Activated T-helper 1 cell treated with anti-CD3 and anti-CD28 coated beads, Interleukin-12 subunit alpha, Interleukin-12 subunit beta, Interleukin-2, Interleukin-4 antibody, amounts not matched to agents 30 ng/mL and 10 ng/mL and 1 ng/mL, durations not matched to agents 14 hours and 24 hours and 36 hours (primary cell): Measurements from ENCODE around the gene DEPDC5. TPM values are rescaled to one million over a fixed set of nuclear protein-coding genes. Genes with fewer than 3 reads are reported as not detected.

Experiments
- DNase-seq: peaks from one replicate; pipeline ENCODE4 v3.0.0; 2021; ENCODE audit warnings: low spot score
- H3K27ac Mint-ChIP-seq: one replicate; pipeline ENCODE4 v1.8.0; 2021; ENCODE audit warnings: mild to moderate bottlenecking, mixed read lengths
- H3K27me3 Mint-ChIP-seq: one replicate; pipeline ENCODE4 v1.8.0; 2022; ENCODE audit warnings: mild to moderate bottlenecking, moderate library complexity, mixed read lengths; ENCODE audit not compliant: insufficient read depth
- H3K36me3 Mint-ChIP-seq: one replicate; pipeline ENCODE4 v1.8.0; 2021; ENCODE audit warnings: low read depth, mixed read lengths
- H3K4me1 Mint-ChIP-seq: one replicate; pipeline ENCODE4 v1.8.0; 2021; ENCODE audit warnings: low read depth, mixed read lengths
- H3K4me3 Mint-ChIP-seq: one replicate; pipeline ENCODE4 v1.8.0; 2021; ENCODE audit warnings: mild to moderate bottlenecking, moderate library complexity, mixed read lengths
- H3K9me3 Mint-ChIP-seq: one replicate; pipeline ENCODE4 v1.8.0; 2021; ENCODE audit warnings: mixed read lengths
- intact Hi-C: fragments of 100-400 bp; cut with micrococcal nuclease; formaldehyde crosslinking; loops from one replicate; pipeline ENCODE4 v1.15.1; 2024
- total RNA-seq: library from RNA; stranded (reverse); gene quantifications from 2 replicates; pipeline ENCODE4 v1.2.3, GENCODE V29; 2022

The DEPDC5 gene
- total RNA-seq, 1 donor from 2014 or later = 42.6 TPM

GRCh38 chr22:31848411-31848810 lies 94.6 kb downstream of the DEPDC5 start:
- no peak for DNase-seq
- H3K27ac Mint-ChIP-seq = no peak overlapping the region
- H3K9me3 Mint-ChIP-seq = no peaks in the 10 kb centered on the region
- no peaks in the 10 kb centered on the region for H3K4me1 Mint-ChIP-seq
- H3K36me3 Mint-ChIP-seq = peaks cover 32% of the 10 kb centered on the region
- intact Hi-C loops = no loop called here
- H3K4me3 Mint-ChIP-seq = no peak overlapping the region
- H3K27me3 Mint-ChIP-seq = no peaks in the 10 kb centered on the region

GRCh38 chr22:31850135-31850534 lies 96.3 kb downstream of the DEPDC5 start:
- intact Hi-C loops = no loop called here
- DNase-seq = no peak
- no peaks in the 10 kb centered on the region for H3K4me1 Mint-ChIP-seq
- H3K36me3 Mint-ChIP-seq = peaks cover 28% of the 10 kb centered on the region
- H3K9me3 Mint-ChIP-seq = no peaks in the 10 kb centered on the region
- no peak overlapping the region for H3K27ac Mint-ChIP-seq
- no peaks in the 10 kb centered on the region for H3K27me3 Mint-ChIP-seq
- no peak overlapping the region for H3K4me3 Mint-ChIP-seq

GRCh38 chr22:31852691-31853421 lies 99.0 kb downstream of the DEPDC5 start:
- H3K4me1 Mint-ChIP-seq = no peaks in the 10 kb centered on the region
- H3K27me3 Mint-ChIP-seq = no peaks in the 10 kb centered on the region
- intact Hi-C loops = no loop called here
- H3K4me3 Mint-ChIP-seq = no peak overlapping the region
- no peak for DNase-seq
- H3K27ac Mint-ChIP-seq = no peak overlapping the region
- H3K9me3 Mint-ChIP-seq = no peaks in the 10 kb centered on the region
- peaks cover 11% of the 10 kb centered on the region for H3K36me3 Mint-ChIP-seq

GRCh38 chr22:31853736-31854495 lies 100.1 kb downstream of the DEPDC5 start:
- Mint-ChIP-seq H3K27ac (no peak overlapping the region), H3K36me3 (peaks cover 7% of the 10 kb centered on the region)
- intact Hi-C loops = no loop called here

GRCh38 chr22:31857247-31857646 lies 103.4 kb downstream of the DEPDC5 start:
- DNase-seq = no peak
- intact Hi-C loops = no loop called here
- Mint-ChIP-seq H3K27ac (no peak overlapping the region), H3K4me1 (peaks cover 6% of the 10 kb centered on the region), H3K4me3 (no peak overlapping the region), H3K36me3 (peaks cover 7% of the 10 kb centered on the region), H3K27me3 (no peaks in the 10 kb centered on the region), H3K9me3 (no peaks in the 10 kb centered on the region)

More at GRCh38 chr22:31853736-31854495, 100.1 kb downstream of the DEPDC5 start:
- Mint-ChIP-seq H3K27me3 (no peaks in the 10 kb centered on the region), H3K4me1 (no peaks in the 10 kb centered on the region), H3K9me3 (no peaks in the 10 kb centered on the region), H3K4me3 (no peak overlapping the region)
- DNase-seq = no peak

- Mint-ChIP-seq H3K9me3 (no peaks in the 10 kb centered on the region), H3K4me1 (peaks cover 6% of the 10 kb centered on the region), H3K4me3 (no peak overlapping the region), H3K27me3 (no peaks in the 10 kb centered on the region), H3K27ac (no peak overlapping the region), H3K36me3 (peaks cover 6% of the 10 kb centered on the region)
- no peak for DNase-seq
- intact Hi-C loops = no loop called here
Observed at GRCh38 chr22:31861226-31861840, 107.5 kb downstream of the DEPDC5 start.

- H3K4me1 Mint-ChIP-seq = peaks cover 9% of the 10 kb centered on the region
- intact Hi-C loops = no loop called here
- H3K27ac Mint-ChIP-seq = no peak overlapping the region
- no peak for DNase-seq
- peaks cover 12% of the 10 kb centered on the region for H3K36me3 Mint-ChIP-seq
- H3K27me3 Mint-ChIP-seq = no peaks in the 10 kb centered on the region
- no peak overlapping the region for H3K4me3 Mint-ChIP-seq
- H3K9me3 Mint-ChIP-seq = no peaks in the 10 kb centered on the region
Observed at GRCh38 chr22:31866918-31867317, 113.1 kb downstream of the DEPDC5 start.

GRCh38 chr22:31867386-31868153 lies 113.8 kb downstream of the DEPDC5 start:
- no peak for DNase-seq
- Mint-ChIP-seq H3K9me3 (no peaks in the 10 kb centered on the region), H3K27me3 (no peaks in the 10 kb centered on the region), H3K4me3 (no peak overlapping the region), H3K4me1 (peaks cover 9% of the 10 kb centered on the region), H3K27ac (no peak overlapping the region), H3K36me3 (peaks cover 14% of the 10 kb centered on the region)
- intact Hi-C loops = no loop called here

- peaks cover 20% of the 10 kb centered on the region for H3K36me3 Mint-ChIP-seq
- H3K27me3 Mint-ChIP-seq = no peaks in the 10 kb centered on the region
- peak overlapping the region; percentile 15 for H3K27ac Mint-ChIP-seq
- H3K9me3 Mint-ChIP-seq = no peaks in the 10 kb centered on the region
- no peak overlapping the region for H3K4me3 Mint-ChIP-seq
- DNase-seq = no peak
- intact Hi-C loops = loop anchor here (5.0 kb wide), 1 partner anchor 78 kb away; no protein-coding TSS in a partner anchor
- peaks cover 9% of the 10 kb centered on the region for H3K4me1 Mint-ChIP-seq
Observed at GRCh38 chr22:31869739-31870138, 115.9 kb downstream of the DEPDC5 start.

GRCh38 chr22:31870890-31871289 lies 117.1 kb downstream of the DEPDC5 start:
- Mint-ChIP-seq H3K4me1 (peaks cover 9% of the 10 kb centered on the region), H3K27ac (no peak overlapping the region), H3K9me3 (no peaks in the 10 kb centered on the region), H3K4me3 (no peak overlapping the region), H3K36me3 (peaks cover 21% of the 10 kb centered on the region), H3K27me3 (no peaks in the 10 kb centered on the region)
- intact Hi-C loops = loop anchor here (5.0 kb wide), 1 partner anchor 76 kb away; no protein-coding TSS in a partner anchor
- DNase-seq = no peak

- H3K9me3 Mint-ChIP-seq = no peaks in the 10 kb centered on the region
- peaks cover 23% of the 10 kb centered on the region for H3K36me3 Mint-ChIP-seq
- no peak overlapping the region for H3K27ac Mint-ChIP-seq
Observed at GRCh38 chr22:31871480-31871879, 117.7 kb downstream of the DEPDC5 start.

GRCh38 chr22:31872209-31872608 lies 118.4 kb downstream of the DEPDC5 start:
- Mint-ChIP-seq H3K36me3 (peaks cover 21% of the 10 kb centered on the region), H3K4me3 (no peak overlapping the region), H3K27ac (no peak overlapping the region), H3K4me1 (peaks cover 9% of the 10 kb centered on the region), H3K27me3 (no peaks in the 10 kb centered on the region), H3K9me3 (no peaks in the 10 kb centered on the region)
- DNase-seq = no peak
- intact Hi-C loops = loop anchor here (5.0 kb wide), 1 partner anchor 75 kb away; no protein-coding TSS in a partner anchor

More at GRCh38 chr22:31871480-31871879, 117.7 kb downstream of the DEPDC5 start:
- Mint-ChIP-seq H3K27me3 (no peaks in the 10 kb centered on the region), H3K4me3 (no peak overlapping the region), H3K4me1 (peaks cover 9% of the 10 kb centered on the region)
- no peak for DNase-seq
- intact Hi-C loops = loop anchor here (5.0 kb wide), 1 partner anchor 76 kb away; no protein-coding TSS in a partner anchor
